Bronchial epithelial cell (primary cell): ENCODE results near the gene AGMAT. TPM values are rescaled to one million over a fixed set of nuclear protein-coding genes. Genes with fewer than 3 reads are reported as not detected.

Source experiments
- DNase-seq: peaks from one replicate; pipeline ENCODE4 v3.0.0-alpha.2; 2010; ENCODE audit warnings: low read depth
- FAIRE-seq: peaks from 2 replicates; lab custom pipeline; 2011; peaks lifted over from hg19 to GRCh38; lab: Jason Lieb, UNC
- H3K27me3 ChIP-seq: 2 replicates; pipeline ENCODE4 v1.5.1; 2011; ENCODE audit warnings: low read length; ENCODE audit not compliant: control insufficient read depth, insufficient read depth
- H3K36me3 ChIP-seq: 2 replicates; pipeline ENCODE4 v1.5.1; 2011; ENCODE audit warnings: low read length; ENCODE audit not compliant: control insufficient read depth, insufficient read depth
- H3K4me3 ChIP-seq: 2 replicates; pipeline ENCODE4 v1.5.1; 2011; ENCODE audit warnings: mild to moderate bottlenecking, low read depth, low read length, control low read depth
- CTCF ChIP-seq: IDR thresholded peaks from 2 replicates; pipeline ENCODE4 v1.5.1; 2011; ENCODE audit warnings: mild to moderate bottlenecking, moderate library complexity, low read length, control low read depth, inconsistent platforms; ENCODE audit not compliant: insufficient read depth, severe bottlenecking
- total RNA-seq: library from RNA; depleted of rRNA; stranded (reverse); fragments of >200 nt; gene quantifications from 2 replicates; pipeline ENCODE4 v1.2.1, GENCODE V29; 2014

The AGMAT gene
- total RNA-seq, 1 donor from 2014 or later = 1.6 TPM

- DNase-seq (no peak), FAIRE-seq (no peak)
- Histone ChIP-seq H3K4me3 (no peak overlapping the region), H3K27me3 (no peaks in the 10 kb centered on the region), H3K36me3 (peaks cover 2% of the 10 kb centered on the region)
- TF ChIP-seq CTCF = no peak
Observed at GRCh38 chr1:15625056-15625917, 40.4 kb upstream of the AGMAT start.

- no peaks in the 10 kb centered on the region for H3K36me3 ChIP-seq
- FAIRE-seq = no peak
- DNase-seq = no peak
Observed at GRCh38 chr1:15624133-15624714, 39.4 kb upstream of the AGMAT start.

GRCh38 chr1:15623435-15623834, 38.6 kb upstream of the AGMAT start:
- no peak overlapping the region for H3K4me3 ChIP-seq
- DNase-seq = no peak
- TF ChIP-seq CTCF = no peak
- FAIRE-seq = no peak
- H3K27me3 ChIP-seq = no peaks in the 10 kb centered on the region
- H3K36me3 ChIP-seq = no peaks in the 10 kb centered on the region

More at GRCh38 chr1:15624133-15624714, 39.4 kb upstream of the AGMAT start:
- no peak for TF ChIP-seq CTCF
- no peaks in the 10 kb centered on the region for H3K27me3 ChIP-seq
- no peak overlapping the region for H3K4me3 ChIP-seq

GRCh38 chr1:15622712-15623373, 38.0 kb upstream of the AGMAT start:
- Histone ChIP-seq H3K27me3 (no peaks in the 10 kb centered on the region), H3K4me3 (no peak overlapping the region), H3K36me3 (no peaks in the 10 kb centered on the region)
- no peak for DNase-seq
- FAIRE-seq = no peak
- TF ChIP-seq CTCF = no peak

- no peaks in the 10 kb centered on the region for H3K36me3 ChIP-seq
- H3K27me3 ChIP-seq = no peaks in the 10 kb centered on the region
- FAIRE-seq (no peak), DNase-seq (no peak)
- no peak for TF ChIP-seq CTCF
- H3K4me3 ChIP-seq = no peak overlapping the region
Observed at GRCh38 chr1:15621975-15622374, 37.1 kb upstream of the AGMAT start.
